ENCODE results near the gene NTSR2.

DNA sequence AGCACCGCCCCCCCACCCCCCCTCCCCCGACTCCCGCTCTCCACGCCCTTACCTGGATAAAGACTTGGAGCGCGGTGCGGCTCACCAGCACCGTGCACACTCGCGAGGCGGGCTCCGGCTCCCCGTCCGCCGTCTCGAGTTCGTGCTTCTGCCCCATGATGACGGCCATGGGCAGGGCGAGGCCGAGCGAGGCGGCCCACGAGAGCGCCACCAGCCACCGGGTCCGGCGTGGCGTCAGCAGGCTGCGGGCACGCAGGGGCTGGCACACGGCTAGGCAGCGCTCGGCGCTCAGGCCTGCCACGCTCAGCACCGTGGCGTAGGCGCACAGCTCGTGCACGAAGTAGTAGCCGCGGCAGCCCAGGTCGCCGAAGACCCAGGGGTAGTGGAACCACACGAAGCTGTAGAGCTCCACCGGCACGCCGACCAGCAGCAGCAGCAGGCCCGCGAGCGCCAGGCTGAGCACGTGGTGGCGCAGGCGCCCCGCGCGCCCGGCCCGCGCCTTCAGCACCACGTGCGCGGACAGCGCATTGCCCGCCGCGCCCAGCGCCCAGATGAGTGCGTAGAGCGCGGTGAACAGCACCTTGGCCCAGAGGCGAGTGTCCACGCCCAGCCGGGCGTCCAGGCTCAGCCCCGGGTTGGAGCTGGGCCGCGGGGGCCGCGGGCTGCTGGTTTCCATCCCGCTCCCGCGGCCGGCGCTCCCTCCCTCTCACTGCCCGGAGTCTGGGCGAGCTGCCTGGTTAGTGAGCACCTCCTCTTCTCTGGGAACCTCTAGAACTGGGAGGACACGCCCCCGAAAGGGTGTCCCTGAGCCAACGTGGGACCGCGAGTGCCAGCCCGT is at the start of gene NTSR2:
- no peak for TF ChIP-seq CTCF (IDR thresholded peaks at IDR 0.05)
- TF ChIP-seq POLR2A (IDR thresholded peaks at IDR 0.05), result no peak
- no peak for TF ChIP-seq POLR2AphosphoS5 (IDR thresholded peaks at IDR 0.05)
- TF ChIP-seq EP300 (IDR thresholded peaks at IDR 0.05; ENCODE audit: low read depth), result no peak

Measured in transverse colon (tissue), 4 donors.